ENCODE measurements around the gene GALK1. TPM values are rescaled to one million over a fixed set of nuclear protein-coding genes. Genes with fewer than 3 reads are reported as not detected.

Gene GALK1
- total and polyA plus RNA-seq, 2 of the 13 experiments (the other 11 are each of a cell fraction or from before 2014, with no cell fraction given), result 59.9 to 93.6 TPM

DNA sequence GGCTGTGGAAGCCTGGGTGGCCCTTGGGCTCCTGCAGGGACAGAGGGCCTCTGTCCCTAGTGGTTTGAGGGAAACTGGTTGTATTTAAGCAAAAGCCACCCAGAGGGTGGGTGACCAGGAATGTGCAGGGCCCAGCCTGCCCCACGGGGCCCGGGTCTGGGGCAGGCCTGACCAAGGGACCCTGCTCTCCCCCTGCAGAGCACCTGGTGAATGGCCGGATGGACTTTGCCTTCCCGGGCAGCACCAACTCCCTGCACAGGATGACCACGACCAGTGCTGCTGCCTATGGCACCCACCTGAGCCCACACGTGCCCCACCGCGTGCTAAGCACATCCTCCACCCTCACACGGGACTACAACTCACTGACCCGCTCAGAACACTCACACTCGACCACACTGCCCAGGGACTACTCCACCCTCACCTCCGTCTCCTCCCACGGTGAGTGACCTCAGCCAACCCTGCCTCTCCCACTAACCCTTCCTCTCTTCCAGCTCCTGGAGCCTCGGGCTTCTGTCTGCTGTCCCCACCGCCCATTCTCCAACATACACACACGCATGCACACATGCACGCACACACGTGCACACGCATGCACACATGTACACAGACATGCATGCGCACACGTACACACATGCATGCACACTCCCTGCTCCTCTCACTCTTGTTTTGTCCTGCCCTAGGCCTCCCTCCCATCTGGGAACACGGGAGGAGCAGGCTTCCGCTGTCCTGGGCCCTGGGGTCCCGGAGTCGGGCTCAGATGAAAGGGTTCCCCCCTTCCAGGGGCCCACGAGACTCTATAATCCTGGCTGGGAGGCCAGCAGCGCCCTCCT, 10.4 kb downstream of the GALK1 start (continued):
- TF ChIP-seq, protein P1, sequence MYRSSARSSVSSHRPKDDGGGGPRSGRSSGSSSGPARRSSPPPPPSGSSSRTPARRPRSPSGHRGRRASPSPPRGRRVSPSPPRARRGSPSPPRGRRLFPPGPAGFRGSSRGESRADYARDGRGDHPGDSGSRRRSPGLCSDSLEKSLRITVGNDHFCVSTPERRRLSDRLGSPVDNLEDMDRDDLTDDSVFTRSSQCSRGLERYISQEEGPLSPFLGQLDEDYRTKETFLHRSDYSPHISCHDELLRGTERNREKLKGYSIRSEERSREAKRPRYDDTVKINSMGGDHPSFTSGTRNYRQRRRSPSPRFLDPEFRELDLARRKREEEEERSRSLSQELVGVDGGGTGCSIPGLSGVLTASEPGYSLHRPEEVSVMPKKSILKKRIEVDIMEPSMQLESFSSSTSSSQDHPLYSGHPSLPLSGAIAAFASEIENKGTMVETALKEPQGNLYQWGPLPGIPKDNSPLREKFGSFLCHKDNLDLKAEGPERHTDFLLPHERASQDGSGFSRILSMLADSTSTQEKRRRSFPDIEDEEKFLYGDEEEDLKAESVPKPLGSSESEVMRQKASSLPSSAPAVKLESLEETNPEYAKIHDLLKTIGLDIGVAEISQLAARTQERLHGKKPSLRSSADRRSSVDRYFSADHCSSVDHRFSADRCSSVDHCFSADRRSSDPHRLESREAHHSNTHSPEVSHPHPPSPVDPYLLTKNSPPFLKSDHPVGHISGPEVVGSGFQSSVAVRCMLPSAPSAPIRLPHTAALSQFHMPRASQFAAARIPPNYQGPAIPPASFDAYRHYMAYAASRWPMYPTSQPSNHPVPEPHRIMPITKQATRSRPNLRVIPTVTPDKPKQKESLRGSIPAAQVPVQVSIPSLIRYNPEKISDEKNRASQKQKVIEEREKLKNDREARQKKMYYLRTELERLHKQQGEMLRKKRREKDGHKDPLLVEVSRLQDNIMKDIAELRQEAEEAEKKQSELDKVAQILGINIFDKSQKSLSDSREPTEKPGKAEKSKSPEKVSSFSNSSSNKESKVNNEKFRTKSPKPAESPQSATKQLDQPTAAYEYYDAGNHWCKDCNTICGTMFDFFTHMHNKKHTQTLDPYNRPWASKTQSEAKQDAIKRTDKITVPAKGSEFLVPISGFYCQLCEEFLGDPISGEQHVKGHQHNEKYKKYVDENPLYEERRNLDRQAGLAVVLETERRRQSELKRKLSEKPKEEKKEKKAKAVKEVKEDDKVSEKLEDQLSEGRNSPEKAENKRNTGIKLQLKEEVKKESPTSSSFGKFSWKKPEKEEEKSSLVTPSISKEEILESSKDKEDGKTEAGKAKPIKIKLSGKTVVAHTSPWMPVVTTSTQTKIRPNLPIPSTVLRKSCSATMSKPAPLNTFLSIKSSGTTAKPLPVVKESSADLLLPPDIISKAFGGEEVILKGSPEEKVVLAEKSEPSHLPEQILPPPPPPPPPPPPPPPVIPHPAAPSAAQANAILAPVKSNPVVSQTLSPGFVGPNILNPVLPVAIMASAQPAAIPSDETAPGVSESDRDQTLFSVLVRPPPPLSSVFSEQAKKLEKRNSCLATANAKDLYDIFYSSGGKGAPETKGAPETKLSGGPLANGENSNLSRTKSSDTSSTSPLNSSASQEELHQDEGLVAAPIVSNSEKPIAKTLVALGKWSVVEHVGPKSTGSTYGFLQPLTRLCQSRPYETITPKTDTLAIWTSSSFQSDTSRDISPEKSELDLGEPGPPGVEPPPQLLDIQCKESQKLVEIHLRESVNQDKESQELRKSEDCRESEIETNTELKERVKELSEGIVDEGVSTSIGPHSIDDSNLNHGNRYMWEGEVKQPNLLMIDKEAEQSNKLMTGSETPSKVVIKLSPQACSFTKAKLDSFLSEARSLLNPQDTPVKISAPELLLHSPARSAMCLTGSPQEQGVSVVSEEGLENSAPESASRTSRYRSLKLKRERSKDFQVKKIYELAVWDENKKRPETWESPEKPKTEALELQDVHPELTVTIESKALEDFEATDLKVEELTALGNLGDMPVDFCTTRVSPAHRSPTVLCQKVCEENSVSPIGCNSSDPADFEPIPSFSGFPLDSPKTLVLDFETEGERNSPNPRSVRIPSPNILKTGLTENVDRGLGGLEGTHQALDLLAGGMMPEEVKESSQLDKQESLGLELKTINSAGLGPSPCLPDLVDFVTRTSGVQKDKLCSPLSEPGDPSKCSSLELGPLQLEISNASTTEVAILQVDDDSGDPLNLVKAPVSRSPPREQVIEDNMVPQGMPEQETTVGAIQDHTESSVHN (CRISPR knock-in tag; IDR thresholded peaks at IDR 0.05), result peak; percentile 71; the same call in 1 of the 2 replicates
- TF ChIP-seq NFYB (CRISPR knock-in tag; IDR thresholded peaks at IDR 0.05) (no peak), FOSL1 (CRISPR knock-in tag; IDR thresholded peaks at IDR 0.05; ENCODE audit: borderline replicate concordance) (no peak), ATAD3A (CRISPR knock-in tag; IDR thresholded peaks at IDR 0.05) (no peak), HIVEP1 (CRISPR knock-in tag; IDR thresholded peaks at IDR 0.05) (no peak; the same call in 1 of the 2 replicates), ZNF138 (CRISPR knock-in tag; IDR thresholded peaks at IDR 0.05; ENCODE audit: low read depth) (peak; percentile 72; the same call in 1 of the 2 replicates)
- TF ChIP-seq, protein P2, sequence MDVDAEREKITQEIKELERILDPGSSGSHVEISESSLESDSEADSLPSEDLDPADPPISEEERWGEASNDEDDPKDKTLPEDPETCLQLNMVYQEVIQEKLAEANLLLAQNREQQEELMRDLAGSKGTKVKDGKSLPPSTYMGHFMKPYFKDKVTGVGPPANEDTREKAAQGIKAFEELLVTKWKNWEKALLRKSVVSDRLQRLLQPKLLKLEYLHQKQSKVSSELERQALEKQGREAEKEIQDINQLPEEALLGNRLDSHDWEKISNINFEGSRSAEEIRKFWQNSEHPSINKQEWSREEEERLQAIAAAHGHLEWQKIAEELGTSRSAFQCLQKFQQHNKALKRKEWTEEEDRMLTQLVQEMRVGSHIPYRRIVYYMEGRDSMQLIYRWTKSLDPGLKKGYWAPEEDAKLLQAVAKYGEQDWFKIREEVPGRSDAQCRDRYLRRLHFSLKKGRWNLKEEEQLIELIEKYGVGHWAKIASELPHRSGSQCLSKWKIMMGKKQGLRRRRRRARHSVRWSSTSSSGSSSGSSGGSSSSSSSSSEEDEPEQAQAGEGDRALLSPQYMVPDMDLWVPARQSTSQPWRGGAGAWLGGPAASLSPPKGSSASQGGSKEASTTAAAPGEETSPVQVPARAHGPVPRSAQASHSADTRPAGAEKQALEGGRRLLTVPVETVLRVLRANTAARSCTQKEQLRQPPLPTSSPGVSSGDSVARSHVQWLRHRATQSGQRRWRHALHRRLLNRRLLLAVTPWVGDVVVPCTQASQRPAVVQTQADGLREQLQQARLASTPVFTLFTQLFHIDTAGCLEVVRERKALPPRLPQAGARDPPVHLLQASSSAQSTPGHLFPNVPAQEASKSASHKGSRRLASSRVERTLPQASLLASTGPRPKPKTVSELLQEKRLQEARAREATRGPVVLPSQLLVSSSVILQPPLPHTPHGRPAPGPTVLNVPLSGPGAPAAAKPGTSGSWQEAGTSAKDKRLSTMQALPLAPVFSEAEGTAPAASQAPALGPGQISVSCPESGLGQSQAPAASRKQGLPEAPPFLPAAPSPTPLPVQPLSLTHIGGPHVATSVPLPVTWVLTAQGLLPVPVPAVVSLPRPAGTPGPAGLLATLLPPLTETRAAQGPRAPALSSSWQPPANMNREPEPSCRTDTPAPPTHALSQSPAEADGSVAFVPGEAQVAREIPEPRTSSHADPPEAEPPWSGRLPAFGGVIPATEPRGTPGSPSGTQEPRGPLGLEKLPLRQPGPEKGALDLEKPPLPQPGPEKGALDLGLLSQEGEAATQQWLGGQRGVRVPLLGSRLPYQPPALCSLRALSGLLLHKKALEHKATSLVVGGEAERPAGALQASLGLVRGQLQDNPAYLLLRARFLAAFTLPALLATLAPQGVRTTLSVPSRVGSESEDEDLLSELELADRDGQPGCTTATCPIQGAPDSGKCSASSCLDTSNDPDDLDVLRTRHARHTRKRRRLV (CRISPR knock-in tag; IDR thresholded peaks at IDR 0.05), result no peak
- TF ChIP-seq, protein P3, sequence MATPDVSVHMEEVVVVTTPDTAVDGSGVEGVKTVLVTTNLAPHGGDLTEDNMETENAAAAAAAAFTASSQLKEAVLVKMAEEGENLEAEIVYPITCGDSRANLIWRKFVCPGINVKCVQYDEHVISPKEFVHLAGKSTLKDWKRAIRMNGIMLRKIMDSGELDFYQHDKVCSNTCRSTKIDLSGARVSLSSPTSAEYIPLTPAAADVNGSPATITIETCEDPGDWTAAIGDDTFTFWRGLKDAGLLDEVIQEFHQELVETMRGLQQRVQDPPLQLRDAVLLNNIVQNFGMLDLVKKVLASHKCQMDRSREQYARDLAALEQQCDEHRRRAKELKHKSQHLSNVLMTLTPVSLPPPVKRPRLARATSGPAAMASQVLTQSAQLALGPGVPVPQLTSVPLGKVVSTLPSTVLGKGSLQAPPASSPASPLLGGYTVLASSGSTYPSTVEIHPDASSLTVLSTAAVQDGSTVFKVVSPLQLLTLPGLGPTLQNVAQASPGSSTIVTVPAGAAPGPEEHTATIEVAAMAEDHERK (CRISPR knock-in tag; IDR thresholded peaks at IDR 0.05; ENCODE audit: low read depth), result no peak

Data from HepG2 (cell line).